Subcutaneous preadipocyte (primary cell): Measurements from ENCODE around the gene PIK3CD. TPM values are rescaled to one million over a fixed set of nuclear protein-coding genes. Genes with fewer than 3 reads are reported as not detected.

ENCODE experiments used
- total RNA-seq: library from RNA; depleted of rRNA; stranded (reverse); fragments of >200 nt; gene quantifications from 2 replicates; pipeline ENCODE4 v1.2.3, GENCODE V29; 2012

Gene PIK3CD
- total RNA-seq = 1.5 and 3.1 TPM in 2 replicates

GRCh38 chr1:9651565-9652378, at the start of gene PIK3CD:
TSS of gene PIK3CD (plus strand) at chr1:9651731. CDS start at chr1:9710456, 58,725 bp downstream.

Other genes with a start within 250 kb of the PIK3CD start
- 4.4 and 7.8 TPM in 2 replicates for gene SLC25A33, start 112.3 kb upstream of the PIK3CD start, total RNA-seq
- 10.7 and 18.0 TPM in 2 replicates for gene TMEM201, start 62.8 kb upstream of the PIK3CD start, total RNA-seq
- 58.8 and 74.1 TPM in 2 replicates for gene CLSTN1, start 172.2 kb downstream of the PIK3CD start, total RNA-seq